ENCODE results near the gene MCM10. TPM values are rescaled to one million over a fixed set of nuclear protein-coding genes. Genes with fewer than 3 reads are reported as not detected.
A peak's percentile ranks its signal among the peaks of the same experiment; 100 is the strongest.

Gene MCM10
- total and polyA plus RNA-seq, 2 of the 8 experiments (the other 6 are each of a cell fraction or from before 2014, with no cell fraction given) = 9.8 to 60.3 TPM

DNA sequence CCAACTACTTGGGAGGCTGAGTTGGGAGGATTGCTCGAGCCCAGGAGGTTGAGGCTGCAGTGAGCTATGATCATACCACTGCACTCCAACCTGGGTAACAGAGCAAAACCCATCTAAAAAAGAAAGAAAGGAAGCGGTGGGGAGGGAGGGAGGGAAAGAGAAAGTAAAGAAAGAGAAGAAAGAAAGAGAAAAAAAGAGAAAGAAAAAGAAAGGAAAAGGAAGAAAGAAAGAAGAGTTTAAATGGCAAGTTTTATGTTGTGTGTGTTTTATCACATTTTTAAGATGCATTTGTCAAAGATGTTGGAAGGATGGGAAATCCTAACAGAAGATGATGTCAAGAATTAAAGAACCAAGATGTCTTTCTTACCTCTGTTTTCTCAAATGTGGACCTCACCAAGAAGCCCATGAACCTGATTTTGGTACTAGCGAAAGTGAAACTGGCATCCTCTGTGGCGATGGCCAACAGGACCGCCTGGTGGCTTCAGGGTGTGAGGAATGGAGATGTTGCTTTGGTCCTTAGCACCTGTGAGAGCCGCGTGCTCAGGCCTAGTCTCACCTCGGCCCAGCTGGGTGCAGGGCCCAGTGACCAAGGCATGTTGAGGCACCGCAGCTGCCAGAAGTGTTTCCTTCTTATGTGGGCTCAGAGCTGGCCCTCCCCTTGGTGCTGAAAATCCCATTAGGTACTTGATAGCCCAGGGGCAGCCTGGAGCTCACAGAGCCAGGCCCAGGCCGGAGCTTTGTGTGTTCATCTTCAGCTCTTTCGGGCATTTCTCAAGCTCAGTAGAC lies 63.0 kb downstream of the MCM10 start:
- H4K91ac ChIP-seq (replicated peaks; ENCODE audit: insufficient read length, low read length) = no peak overlapping the region
- H3K27me3 ChIP-seq (replicated peaks in 1 of 4; ENCODE audit: control insufficient read depth in 3 of 4, extremely low read depth in 1 of 4, insufficient read depth in 3 of 4, low read length in 3 of 4) = no peaks in the 10 kb centered on the region
- no peaks in the 10 kb centered on the region for H3K79me2 ChIP-seq (ENCODE audit: control insufficient read depth in 1 of 2, insufficient read depth in 2 of 2, low read length in 2 of 2)
- no peaks in the 10 kb centered on the region for H4K20me1 ChIP-seq (replicated peaks in 1 of 2; ENCODE audit: control insufficient read depth in 1 of 2, insufficient read depth in 2 of 2, low read length in 2 of 2)
- H3K23me2 ChIP-seq (ENCODE audit: low read depth, low read length) = no peaks in the 10 kb centered on the region
- no peak overlapping the region for H2AK5ac ChIP-seq (ENCODE audit: low read depth, low read length)
- 88 to 100% methylated on average over 1 to 11 of the region's 11 CpGs for WGBS, 2 experiments (ENCODE audit: extremely low coverage in 1 of 2, insufficient coverage in 1 of 2, insufficient read length in 1 of 2, insufficient replicate concordance in 2 of 2, low coverage in 1 of 2, low lambda C conversion rate in 2 of 2, missing lambda C conversion rate in 1 of 2)
- no peaks in the 10 kb centered on the region for H3K9me3 ChIP-seq (ENCODE audit: insufficient read depth in 2 of 2, low read depth in 1 of 2, low read length in 1 of 2)
- 0 out of 2 replicates have a peak overlapping the region, but pooled peaks have one; percentile 8 for H2BK15ac ChIP-seq (ENCODE audit: low read length)
- H4K5ac ChIP-seq (ENCODE audit: insufficient read length, low read depth, low read length) = no peak overlapping the region
- ChIA-PET POLR2A (ENCODE audit: partially characterized antibody) (no interaction called here), CTCF (ENCODE audit: partially characterized antibody) (no interaction called here)
- no peak overlapping the region for H2BK5ac ChIP-seq (ENCODE audit: low read depth, low read length)
- H3K18ac ChIP-seq (ENCODE audit: extremely low read depth, low read length) = no peak overlapping the region
- no peak overlapping the region for H3K23ac ChIP-seq (ENCODE audit: insufficient read length)
- H3K27ac ChIP-seq (ENCODE audit: low read depth, low read length) = no peak overlapping the region
- H2AFZ ChIP-seq (ENCODE audit: low read length) = no peak overlapping the region
- H3K4ac ChIP-seq (replicated peaks; ENCODE audit: insufficient read length, low read depth, low read length) = no peak overlapping the region
- no peak overlapping the region for H3K9ac ChIP-seq (replicated peaks in 1 of 4; ENCODE audit: extremely low read depth in 1 of 4, low read depth in 3 of 4, low read length in 3 of 4)
- H3K4me1 ChIP-seq (replicated peaks in 1 of 4; ENCODE audit: control insufficient read depth in 3 of 4, insufficient read depth in 4 of 4, low read length in 3 of 4) = peaks cover 0 to 5% (median 0%) of the 10 kb centered on the region in 4 experiments; a peak in 3 of 7 replicates
- no peak overlapping the region for H2BK12ac ChIP-seq (ENCODE audit: low read depth, low read length)
- no peak overlapping the region for H2BK120ac ChIP-seq (replicated peaks; ENCODE audit: low read depth, low read length)
- H3K36me3 ChIP-seq (ENCODE audit: control insufficient read depth in 2 of 4, insufficient read depth in 4 of 4, low read length in 3 of 4) = no peaks in the 10 kb centered on the region
- H3K4me2 ChIP-seq (ENCODE audit: insufficient read depth in 1 of 2, low read depth in 2 of 2, low read length in 2 of 2) = no peak overlapping the region
- H2BK20ac ChIP-seq (ENCODE audit: low read length) = peak overlapping the region; percentile 18; the same call in 1 of the 2 replicates
- DNase-seq (ENCODE audit: low read depth in 1 of 2, low spot score in 2 of 2) = no peak
- H3K4me3 ChIP-seq (ENCODE audit: extremely low read depth in 1 of 4, insufficient read depth in 2 of 4, low read depth in 3 of 4, low read length in 4 of 4) = no peak overlapping the region
- FAIRE-seq = no peak
- H3K14ac ChIP-seq (ENCODE audit: insufficient read length) = no peak overlapping the region
- TF ChIP-seq JUND (IDR thresholded peaks at IDR 0.05; ENCODE audit: low read length) (no peak), POLR2AphosphoS5 (IDR thresholded peaks at IDR 0.05; ENCODE audit: low read depth, low read length) (no peak), MAX (IDR thresholded peaks at IDR 0.05) (peak; percentile 25; the same call in 1 of the 2 replicates)
- H3K56ac ChIP-seq (replicated peaks; ENCODE audit: insufficient read length, low read depth, low read length) = no peak overlapping the region
- peak overlapping the region; percentile 28; the same call in 1 of the 2 replicates for H4K8ac ChIP-seq (ENCODE audit: extremely low read depth, insufficient read depth, low read length)
- H3K79me1 ChIP-seq (ENCODE audit: low read depth, low read length) = no peaks in the 10 kb centered on the region; the same call in 1 of the 2 replicates

Measured in H1 (cell line).